Inferior parietal cortex (tissue), 1 donor: ENCODE measurements around the gene IL1R2.

ENCODE experiments used
- DNase-seq: peaks from one replicate; pipeline ENCODE4 v3.0.0-alpha.2; 2016; ENCODE audit errors: extremely low spot score

The IL1R2 gene

GRCh38 chr2:101974663-101975062 is 17.1 kb upstream of the IL1R2 start:
- DNase-seq, result no peak

DNA sequence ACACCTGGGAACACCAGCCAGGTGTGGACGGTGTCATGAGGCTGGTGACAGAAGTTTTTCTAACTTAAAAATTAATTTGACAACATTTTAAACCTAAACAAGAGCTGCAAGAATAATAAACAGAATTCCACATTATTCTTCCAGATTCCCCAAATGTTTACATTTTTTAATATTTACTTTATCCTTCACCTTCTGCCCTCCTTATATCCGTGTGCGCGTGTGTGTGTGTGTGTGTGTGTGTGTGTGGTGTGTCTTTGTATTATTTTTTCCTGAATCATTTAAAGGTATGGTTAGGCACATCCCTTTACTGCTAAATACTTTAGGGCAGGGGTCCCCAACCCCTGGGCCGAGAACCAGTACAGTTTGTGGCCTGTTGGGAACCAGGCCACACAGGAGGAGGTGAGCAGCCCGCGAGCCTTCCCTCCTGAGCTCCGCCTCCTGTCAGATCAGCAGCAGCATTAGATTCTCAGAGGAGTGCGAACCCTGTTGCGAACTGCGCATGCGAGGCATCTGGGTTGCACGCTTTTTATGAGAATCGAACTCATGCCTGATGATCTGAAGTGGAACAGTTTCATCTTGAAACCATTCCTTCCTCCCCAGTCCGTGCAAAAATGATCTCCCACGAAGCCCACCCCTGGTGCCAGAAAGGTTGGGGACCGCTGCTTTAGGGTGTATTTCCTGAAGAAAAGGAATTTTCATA is 16.4 kb upstream of the IL1R2 start:
- no peak for DNase-seq

GRCh38 chr2:101976891-101977290 is 14.9 kb upstream of the IL1R2 start:
- DNase-seq, result no peak

GRCh38 chr2:101980368-101980767 is 11.4 kb upstream of the IL1R2 start:
- no peak for DNase-seq

DNA sequence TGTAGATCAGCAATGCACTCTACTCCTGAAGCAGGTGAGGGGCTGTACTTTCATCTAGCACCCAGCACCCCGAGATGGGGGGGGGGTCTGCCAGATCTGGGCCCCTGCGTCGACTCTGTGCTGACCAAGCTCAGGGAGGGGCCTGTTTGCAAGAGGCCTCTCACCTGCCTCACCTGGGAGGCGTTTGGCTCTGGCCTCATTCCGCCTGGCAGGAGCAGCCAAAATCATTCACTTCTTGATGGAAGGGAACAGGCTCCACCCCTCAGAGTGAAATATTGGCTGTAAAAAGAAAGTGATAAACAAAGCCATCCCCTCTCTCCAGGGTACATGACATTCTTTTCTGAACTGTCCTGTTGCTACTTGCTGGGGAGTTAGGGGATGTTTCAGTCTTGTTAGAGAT is 10.7 kb upstream of the IL1R2 start:
- DNase-seq, result no peak

GRCh38 chr2:101981504-101981903 is 10.3 kb upstream of the IL1R2 start:
- no peak for DNase-seq

GRCh38 chr2:101982495-101983029 is 9.2 kb upstream of the IL1R2 start:
- DNase-seq, result no peak

- peak; percentile 55 for DNase-seq
These were observed 8.3 kb upstream of the IL1R2 start for GRCh38 chr2:101983486-101983885.

DNA sequence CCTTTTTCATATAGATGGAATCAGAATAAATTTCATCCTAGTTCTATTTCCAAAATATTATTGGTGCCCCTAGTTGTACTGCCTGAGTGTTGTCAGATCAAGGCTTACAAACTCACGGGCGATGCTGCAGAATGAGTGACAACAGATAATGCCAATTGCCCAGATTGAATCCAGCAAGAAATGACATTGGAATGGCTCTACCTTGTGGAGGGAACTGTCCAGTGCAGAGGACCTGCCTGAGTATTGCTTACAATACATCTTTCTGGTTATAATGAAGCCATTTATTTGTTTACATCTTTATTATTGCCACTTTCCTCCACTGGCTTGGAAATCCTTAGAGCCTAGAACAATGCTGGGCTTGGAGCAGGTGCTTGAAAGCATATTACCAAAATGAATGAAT is 7.8 kb upstream of the IL1R2 start:
- peak; percentile 16 for DNase-seq

- DNase-seq, result no peak
These were observed 7.1 kb upstream of the IL1R2 start for GRCh38 chr2:101984656-101985055.

DNA sequence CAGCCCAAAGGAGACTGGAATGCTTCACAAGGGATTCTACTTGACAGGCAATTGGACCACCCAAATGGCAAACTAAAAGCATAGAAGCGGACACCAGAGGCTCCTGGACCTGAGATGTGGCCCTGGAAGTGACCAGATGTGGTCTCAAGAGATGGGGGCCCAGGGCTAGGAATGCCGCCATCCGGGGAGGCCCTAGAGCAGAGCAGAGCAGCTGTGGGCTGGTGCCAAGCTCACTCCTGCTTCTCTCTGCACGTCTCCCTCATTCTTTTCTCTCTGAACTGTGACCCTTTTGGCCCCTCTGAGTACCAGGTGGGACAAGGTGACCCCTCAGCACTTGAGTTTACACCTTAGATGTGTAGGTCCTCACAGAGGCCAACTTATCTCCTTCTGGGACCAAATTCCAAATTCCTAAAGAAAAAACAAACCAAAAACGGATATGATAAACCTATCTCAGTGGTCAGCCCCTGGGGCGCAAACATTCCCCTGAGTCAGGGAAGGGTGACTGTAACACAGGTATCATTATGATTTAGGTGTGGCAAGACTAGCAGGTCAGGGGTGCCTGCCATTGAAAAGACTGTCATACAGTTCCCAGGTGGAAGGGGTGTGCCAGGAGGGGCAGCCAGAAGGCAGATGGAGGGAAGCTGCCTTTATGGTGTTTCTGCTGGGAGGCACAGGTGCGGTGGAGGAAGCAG is 6.5 kb upstream of the IL1R2 start:
- DNase-seq, result no peak

DNA sequence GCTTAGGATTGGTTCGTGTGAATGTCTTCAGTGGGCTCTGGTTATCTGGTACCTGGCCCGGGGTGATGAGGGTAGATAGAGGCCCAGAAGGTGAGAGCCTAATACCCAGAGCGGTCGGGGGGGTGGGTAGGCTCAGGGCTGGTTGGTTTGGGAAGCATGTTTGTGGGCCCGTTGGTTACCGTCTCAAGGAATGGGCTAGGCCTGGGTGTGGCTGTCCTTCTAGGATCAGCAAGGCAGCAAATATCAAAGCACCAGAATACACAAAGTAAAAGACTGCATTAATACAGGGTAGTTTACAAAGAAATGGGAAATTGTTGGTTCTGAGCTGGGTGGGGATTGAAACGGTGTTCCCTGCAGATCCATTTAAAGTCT is 6.0 kb upstream of the IL1R2 start:
- DNase-seq, result no peak

DNA sequence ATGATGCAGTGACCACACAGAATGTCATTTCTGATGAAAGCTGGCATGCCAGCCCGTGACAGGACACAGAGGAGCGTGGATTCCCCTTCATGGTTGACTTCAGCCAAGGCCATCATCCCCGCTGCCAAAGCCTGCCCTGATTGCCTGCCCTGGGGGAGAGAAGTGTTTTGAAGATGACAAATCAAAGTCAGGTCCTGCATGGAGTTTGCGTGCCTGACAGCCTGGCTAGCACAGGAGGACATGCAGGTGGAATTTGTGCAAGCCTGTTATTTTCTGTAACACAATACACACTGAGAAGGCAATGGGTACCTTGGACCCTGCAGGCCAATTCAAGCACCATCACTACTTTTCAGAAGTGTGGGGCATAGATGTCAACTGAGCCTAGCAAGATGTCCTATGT is 5.4 kb upstream of the IL1R2 start:
- no peak for DNase-seq

GRCh38 chr2:101986804-101987740 is 4.7 kb upstream of the IL1R2 start:
- no peak for DNase-seq

- DNase-seq, result no peak
These were observed 3.9 kb upstream of the IL1R2 start for GRCh38 chr2:101987832-101988231.

GRCh38 chr2:101988541-101988940 is 3.2 kb upstream of the IL1R2 start:
- DNase-seq, result no peak

DNA sequence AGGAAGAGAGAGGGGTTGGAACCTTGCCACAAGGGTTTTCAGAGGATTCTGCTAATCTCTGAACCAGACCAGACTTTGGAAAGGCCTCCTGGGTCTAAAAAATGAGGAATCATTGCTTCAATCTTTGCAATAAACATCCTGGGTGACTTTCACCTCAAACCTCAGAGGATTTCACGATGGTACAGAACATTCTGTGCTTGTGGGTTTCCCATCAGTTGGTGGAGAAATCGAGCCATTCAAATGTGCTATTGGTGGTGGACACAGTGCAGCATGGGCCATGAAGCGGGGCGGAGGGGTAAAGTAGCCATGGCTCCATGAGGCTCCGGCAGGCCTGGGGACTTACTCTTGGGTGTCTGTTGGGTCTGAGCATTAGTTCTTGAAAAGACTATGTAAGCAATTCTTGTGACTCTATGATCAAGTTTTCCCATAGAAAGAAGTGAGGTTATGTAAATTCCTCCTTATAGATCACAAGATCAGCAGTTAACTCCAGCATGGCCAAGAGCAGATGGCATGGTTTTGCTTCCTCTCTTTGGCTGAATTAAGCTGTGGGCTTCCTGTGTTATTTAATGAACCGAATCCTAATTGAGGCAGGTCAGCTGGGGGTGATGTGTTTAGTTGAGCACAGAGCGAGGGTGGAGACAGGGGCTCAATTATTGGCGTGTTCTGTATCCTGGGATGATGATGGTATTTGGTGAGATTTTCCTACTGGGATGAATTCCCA is 1.9 kb upstream of the IL1R2 start:
- no peak for DNase-seq

DNA sequence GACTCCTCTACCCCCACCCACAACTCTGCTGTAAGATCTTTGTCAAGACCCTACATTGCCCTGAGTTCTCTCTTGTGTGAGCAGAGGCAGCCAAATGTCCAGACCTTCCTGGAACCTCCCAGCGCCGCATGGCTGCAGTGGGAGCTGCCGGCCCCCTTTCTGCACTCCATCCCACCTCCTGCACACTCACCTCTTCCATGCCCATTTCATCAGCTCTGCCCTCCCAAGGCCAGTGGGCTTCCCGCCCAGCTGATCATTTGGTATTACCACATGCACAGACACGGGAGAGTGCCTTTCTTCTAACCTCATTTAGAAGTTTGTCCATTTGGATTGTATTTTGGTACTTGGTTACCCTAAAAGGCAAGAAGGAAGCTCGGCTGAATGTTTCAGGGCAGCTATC is 2.0 kb downstream of the IL1R2 start:
- no peak for DNase-seq

DNA sequence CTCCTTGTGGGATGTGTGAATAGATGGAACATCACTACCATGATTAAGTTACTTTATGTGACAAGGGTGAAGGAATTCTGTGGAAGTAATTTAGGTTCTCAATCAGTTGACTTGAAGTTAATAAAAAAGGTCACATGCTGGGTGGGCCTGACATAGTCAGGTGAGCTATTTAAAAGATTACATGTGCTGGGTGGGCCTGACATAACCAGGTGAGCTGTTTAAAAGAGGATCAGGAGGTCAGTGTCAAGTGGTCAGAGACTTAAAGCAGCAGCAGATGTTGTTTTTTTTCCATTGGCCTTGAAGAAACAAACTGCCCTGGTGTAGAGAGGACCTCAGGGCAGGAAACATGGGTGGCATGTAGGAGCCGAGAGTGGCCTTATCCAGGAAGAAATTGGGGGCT is 3.3 kb downstream of the IL1R2 start:
- DNase-seq, result no peak

DNA sequence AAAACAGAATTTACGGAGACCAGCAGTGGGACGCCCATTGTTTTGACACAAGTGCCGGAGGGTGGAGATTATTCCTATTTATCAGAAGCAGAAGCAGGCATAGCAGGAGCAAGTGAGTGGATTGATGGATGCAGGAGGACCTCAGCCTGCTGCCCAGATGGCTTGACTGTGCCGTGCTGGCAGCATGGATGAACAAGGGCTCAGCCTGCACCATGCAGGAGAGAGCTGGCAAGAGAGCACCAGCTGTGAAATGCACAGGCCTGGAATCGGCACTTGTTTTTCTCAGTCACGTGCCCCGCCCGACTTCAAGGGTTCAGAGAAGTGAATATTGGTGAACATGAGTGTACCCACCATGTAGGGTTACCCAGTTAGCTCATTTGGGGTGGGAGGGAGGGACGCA is 4.0 kb downstream of the IL1R2 start:
- DNase-seq, result no peak

- no peak for DNase-seq
These were observed 6.8 kb downstream of the IL1R2 start for GRCh38 chr2:101998556-101998895.
